ENCODE results near the gene PGBD5.

The PGBD5 gene

GRCh38 chr1:230268371-230269170 lies 157.6 kb downstream of the PGBD5 start:
- no peak overlapping the region for H3K4me3 ChIP-seq (ENCODE audit: control insufficient read depth, low read depth, low read length)
- TF ChIP-seq CTCF (IDR thresholded peaks at IDR 0.05; ENCODE audit: control insufficient read depth, insufficient read depth, low read depth, low read length, missing control alignments) = peak; percentile 87
- peak; percentile 39 for DNase-seq (ENCODE audit: low read depth)

GRCh38 chr1:230267338-230268065 lies 158.6 kb downstream of the PGBD5 start:
- no peak for DNase-seq (ENCODE audit: low read depth)
- no peak overlapping the region for H3K4me3 ChIP-seq (ENCODE audit: control insufficient read depth, low read depth, low read length)
- TF ChIP-seq CTCF (IDR thresholded peaks at IDR 0.05; ENCODE audit: control insufficient read depth, insufficient read depth, low read depth, low read length, missing control alignments) = no peak

GRCh38 chr1:230266456-230266855 lies 159.7 kb downstream of the PGBD5 start:
- TF ChIP-seq CTCF (IDR thresholded peaks at IDR 0.05; ENCODE audit: control insufficient read depth, insufficient read depth, low read depth, low read length, missing control alignments) = no peak
- no peak overlapping the region for H3K4me3 ChIP-seq (ENCODE audit: control insufficient read depth, low read depth, low read length)
- DNase-seq (ENCODE audit: low read depth) = no peak

GRCh38 chr1:230265200-230266115 lies 160.7 kb downstream of the PGBD5 start:
- TF ChIP-seq CTCF (IDR thresholded peaks at IDR 0.05; ENCODE audit: control insufficient read depth, insufficient read depth, low read depth, low read length, missing control alignments) = no peak
- H3K4me3 ChIP-seq (ENCODE audit: control insufficient read depth, low read depth, low read length) = no peak overlapping the region
- no peak for DNase-seq (ENCODE audit: low read depth)

Data from AG09309 (cell line).